ENCODE measurements around the gene FAM50B. TPM values are rescaled to one million over a fixed set of nuclear protein-coding genes. Genes with fewer than 3 reads are reported as not detected.

FAM50B gene
- total RNA-seq, 1 experiment from 2014 or later = 3.3 TPM

DNA sequence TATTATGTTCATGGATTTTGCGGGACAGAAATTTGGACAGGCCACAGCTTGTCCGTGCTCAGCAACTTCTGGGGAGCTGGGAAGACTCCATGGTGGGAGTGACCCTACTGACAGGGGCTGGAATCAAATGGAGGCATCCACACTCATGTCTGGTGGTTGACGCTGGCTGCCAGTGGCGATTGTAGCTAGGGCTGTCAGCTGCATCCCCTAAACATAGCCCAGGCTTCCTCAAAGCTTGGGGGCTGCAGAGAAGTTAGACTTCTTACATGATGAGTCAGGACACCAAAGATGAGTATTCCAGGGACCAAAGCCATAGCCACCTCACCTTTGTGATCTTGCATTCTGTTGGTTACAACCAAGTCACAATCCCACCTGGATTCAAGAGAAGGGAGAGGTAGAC lies 18.4 kb upstream of the FAM50B start:
- Histone ChIP-seq H3K4me2 (ENCODE audit: insufficient read depth, insufficient read length, low read length) (no peak overlapping the region), H3K79me2 (ENCODE audit: insufficient read depth, low read length) (no peaks in the 10 kb centered on the region), H2BK15ac (ENCODE audit: low read depth, low read length) (no peak overlapping the region), H2AFZ (ENCODE audit: low read length) (no peak overlapping the region), H2BK120ac (ENCODE audit: low read depth, low read length, poor library complexity, severe bottlenecking) (no peak overlapping the region), H2BK20ac (ENCODE audit: low read depth, low read length, poor library complexity, severe bottlenecking) (no peak overlapping the region), H3K18ac (ENCODE audit: insufficient read length, low read depth, low read length) (no peak overlapping the region), H3K9me3 (ENCODE audit: control insufficient read depth, low read depth, low read length) (no peaks in the 10 kb centered on the region), H3K23me2 (ENCODE audit: insufficient read length, low read depth, low read length, poor library complexity, severe bottlenecking) (no peaks in the 10 kb centered on the region), H3K79me1 (ENCODE audit: insufficient read depth, low read depth, low read length, poor library complexity, severe bottlenecking) (no peaks in the 10 kb centered on the region), H3K4ac (ENCODE audit: low read depth, low read length) (no peak overlapping the region), H3K27ac (ENCODE audit: insufficient read length, low read depth, low read length) (no peak overlapping the region), H4K5ac (ENCODE audit: insufficient read length, low read depth, low read length) (no peak overlapping the region), H3K56ac (ENCODE audit: insufficient read length, low read depth, low read length) (no peak overlapping the region), H3K27me3 (ENCODE audit: insufficient read depth, low read length) (no peaks in the 10 kb centered on the region), H3T11ph (ENCODE audit: low read length) (no peak overlapping the region), H2AK5ac (ENCODE audit: insufficient read length, low read length) (no peak overlapping the region), H3K4me1 (ENCODE audit: insufficient read depth, low read length) (no peaks in the 10 kb centered on the region), H4K8ac (replicated peaks; ENCODE audit: insufficient read length, low read depth, low read length) (no peak overlapping the region), H4K20me1 (ENCODE audit: control insufficient read depth, insufficient read depth, insufficient read length) (no peaks in the 10 kb centered on the region), H2BK12ac (ENCODE audit: insufficient read length, low read depth, low read length) (no peak overlapping the region), H3K9ac (ENCODE audit: extremely low read depth, insufficient read length, low read length) (no peak overlapping the region), H3K14ac (ENCODE audit: insufficient read depth, low read length) (no peak overlapping the region), H4K91ac (ENCODE audit: insufficient read length, low read depth, low read length) (no peak overlapping the region), H3K23ac (ENCODE audit: insufficient read length, low read depth, low read length) (no peak overlapping the region), H2BK5ac (ENCODE audit: insufficient read length, low read length) (no peak overlapping the region)
- Mint-ChIP-seq H3K36me3 (ENCODE audit: insufficient read depth in 1 of 3, low read depth in 3 of 3) (no peaks in the 10 kb centered on the region; a peak in 1 of 7 replicates), H3K4me1 (peaks cover 1 to 2% of the 10 kb centered on the region in 2 experiments), H3K9me3 (no peaks in the 10 kb centered on the region), H3K4me3 (no peak overlapping the region; a peak in 1 of 5 replicates), H3K27ac (no peak overlapping the region; a peak in 1 of 7 replicates), H3K27me3 (ENCODE audit: low read depth) (peaks cover 4% of the 10 kb centered on the region)
- TF ChIP-seq CTCF (conservative IDR thresholded peaks at IDR 0.05) = no peak
- no CpG with 5 or more reads among the region's 4 CpGs for WGBS (ENCODE audit: extremely low coverage, insufficient read length, low lambda C conversion rate)
- no peak for DNase-seq
